SK-N-SH (cell line): Measurements from ENCODE around the gene VCP. TPM values are rescaled to one million over a fixed set of nuclear protein-coding genes. Genes with fewer than 3 reads are reported as not detected.

Source experiments
- CTCF ChIA-PET: fragments of 300-600, 350-600 bp; formaldehyde crosslinking; extraction: SDS; loops from one replicate; lab custom pipeline; 2021; lab: Yijun Ruan, JAX
- POLR2A ChIA-PET: fragments of 350-600 bp; sonication (Branson Sonifier 250); formaldehyde crosslinking; extraction: SDS; loops from one replicate; lab custom pipeline; 2020; ENCODE audit warnings: antibody characterized with exemption, inconsistent platforms; lab: Yijun Ruan, JAX
- DNase-seq: peaks from one replicate; pipeline ENCODE4 v3.0.0; 2012
- H2AFZ ChIP-seq: fragments of 200-600 bp; sonication (generic); 2 replicates; pipeline ENCODE4 v1.8.1; 2016; ENCODE audit warnings: antibody characterized with exemption, mild to moderate bottlenecking, low read depth
- H3F3A ChIP-seq: fragments of 200-600 bp; sonication (generic); replicated peaks from 2 replicates; pipeline ENCODE3; 2016; ENCODE audit warnings: antibody characterized with exemption, mild to moderate bottlenecking; ENCODE audit not compliant: insufficient read depth
- H3K27ac ChIP-seq, 2 experiments: fragments of 200-500 bp in 1 of 2; fragments of 200-600 bp in 1 of 2; sonication (Bioruptor generic) in 1 of 2; sonication (generic), shearing (Covaris generic) in 1 of 2; 2 replicates each; pipeline versions ENCODE4 v1.5.1 to v1.6.1; 2014 to 2016; ENCODE audit warnings: low read depth in 2 of 2, inconsistent platforms in 1 of 2, low read length in 1 of 2, mild to moderate bottlenecking in 1 of 2, mixed read lengths in 1 of 2
- H3K27me3 ChIP-seq: fragments of 200-600 bp; sonication (generic), shearing (Covaris generic); 2 replicates; pipeline ENCODE4 v1.6.1; 2016; ENCODE audit warnings: mixed run types; ENCODE audit not compliant: insufficient read depth
- H3K36me3 ChIP-seq, 2 experiments: fragments of 200-500 bp in 1 of 2; fragments of 200-600 bp in 1 of 2; sonication (Bioruptor generic) in 1 of 2; sonication (generic) in 1 of 2; replicated peaks in 1 of 2; 2 replicates each; pipeline versions ENCODE3 to v1.5.1; 2014 to 2016; ENCODE audit warnings: low read length in 1 of 2, mild to moderate bottlenecking in 1 of 2; ENCODE audit not compliant: insufficient read depth in 2 of 2, control insufficient read depth in 1 of 2
- H3K4me1 ChIP-seq, 2 experiments: fragments of 200-500 bp in 1 of 2; fragments of 200-600 bp in 1 of 2; sonication (Bioruptor generic) in 1 of 2; sonication (generic), shearing (Covaris generic) in 1 of 2; 2 replicates each; pipeline versions ENCODE4 v1.5.1 to v1.6.1; 2014 to 2016; ENCODE audit warnings: low read depth in 1 of 2, low read length in 1 of 2, mixed run types in 1 of 2; ENCODE audit not compliant: insufficient read depth in 2 of 2, control insufficient read depth in 1 of 2
- H3K4me2 ChIP-seq: fragments of 200-600 bp; sonication (generic), shearing (Covaris generic); 2 replicates; pipeline ENCODE4 v1.6.1; 2017; ENCODE audit warnings: mixed run types
- H3K4me3 ChIP-seq, 2 experiments: fragments of 200-500 bp in 1 of 2; fragments of 200-600 bp in 1 of 2; sonication (Bioruptor generic) in 1 of 2; sonication (generic), shearing (Covaris generic) in 1 of 2; 2 replicates each; pipeline versions ENCODE4 v1.5.1 to v1.8.1; 2014 to 2016; ENCODE audit warnings: low read depth in 2 of 2, inconsistent platforms in 1 of 2, low read length in 1 of 2, mild to moderate bottlenecking in 1 of 2, mixed read lengths in 1 of 2, moderate library complexity in 1 of 2
- H3K79me2 ChIP-seq: fragments of 200-600 bp; sonication (generic); 2 replicates; pipeline ENCODE4 v1.8.1; 2017; ENCODE audit warnings: mild to moderate bottlenecking; ENCODE audit not compliant: insufficient read depth
- H3K9ac ChIP-seq: fragments of 200-600 bp; sonication (generic); 2 replicates; pipeline ENCODE4 v1.6.1; 2017; ENCODE audit warnings: mixed run types
- H3K9me2 ChIP-seq: fragments of 200-600 bp; sonication (generic); 2 replicates; pipeline ENCODE4 v1.6.1; 2017; ENCODE audit warnings: mixed run types
- H3K9me3 ChIP-seq: fragments of 200-600 bp; sonication (generic); 2 replicates; pipeline ENCODE4 v1.6.1; 2017; ENCODE audit warnings: mixed run types, mild to moderate bottlenecking, moderate library complexity
- H4K20me1 ChIP-seq: fragments of 200-600 bp; sonication (generic); 2 replicates; pipeline ENCODE4 v1.6.1; 2017; ENCODE audit warnings: mild to moderate bottlenecking, mixed run types; ENCODE audit not compliant: insufficient read depth
- EZH2phosphoT487 ChIP-seq: fragments of 200-600 bp; sonication (generic); IDR thresholded peaks from 2 replicates; pipeline ENCODE4 v1.6.1; 2017; ENCODE audit warnings: low read depth, mixed run types, mild to moderate bottlenecking, antibody characterized with exemption, moderate library complexity, borderline replicate concordance
- FOXM1 ChIP-seq: IDR thresholded peaks from 2 replicates; pipeline ENCODE4 v1.4.0; 2012; ENCODE audit warnings: low read depth, mild to moderate bottlenecking
- NFIC ChIP-seq: IDR thresholded peaks from 2 replicates; pipeline ENCODE4 v1.4.0; 2012; ENCODE audit warnings: borderline replicate concordance
- POLR2AphosphoS5 ChIP-seq: IDR thresholded peaks from 2 replicates; pipeline ENCODE4 v1.6.1; 2012; ENCODE audit warnings: low read depth, low read length
- RCOR1 ChIP-seq: fragments of 150-350 bp; IDR thresholded peaks from 2 replicates; pipeline ENCODE4 v1.6.1; 2017; ENCODE audit warnings: antibody characterized with exemption, low read length
- REST ChIP-seq: IDR thresholded peaks from 2 replicates; pipeline ENCODE4 v1.6.1; 2012; ENCODE audit warnings: mild to moderate bottlenecking, low read depth, low read length, moderate library complexity
- RFX5 ChIP-seq: IDR thresholded peaks from 2 replicates; pipeline ENCODE4 v1.6.1; 2012; ENCODE audit warnings: mild to moderate bottlenecking, improper control_type of control experiment, low read length
- RXRA ChIP-seq: IDR thresholded peaks from 2 replicates; pipeline ENCODE4 v1.4.0; 2012; ENCODE audit warnings: low read depth, mild to moderate bottlenecking, borderline replicate concordance
- SIN3A ChIP-seq: IDR thresholded peaks from 2 replicates; pipeline ENCODE4 v1.6.1; 2012; ENCODE audit warnings: low read depth, mild to moderate bottlenecking, low read length, moderate library complexity, borderline replicate concordance
- TEAD4 ChIP-seq: IDR thresholded peaks from 2 replicates; pipeline ENCODE4 v1.4.0; 2012; ENCODE audit warnings: mild to moderate bottlenecking, borderline replicate concordance; ENCODE audit not compliant: insufficient read depth
- WGBS: methylation state at CpG from one replicate; pipeline ENCODE4 v1.1.6; 2017; ENCODE audit warnings: low lambda C conversion rate; 5-methylcytosine and 5-hydroxymethylcytosine counted together
- polyA plus RNA-seq, 3 experiments: library from polyadenylated mRNA; depleted of rRNA; stranded (reverse); fragments of >200 nt; gene quantifications; 2 replicates each; pipeline ENCODE4 v1.2.3, GENCODE V29; 2012
- TF ChIP-seq, protein P1 (sequence below): IDR thresholded peaks from 2 replicates; pipeline ENCODE4; 2012

VCP gene
- polyA plus RNA-seq, 1 of the 3 experiments (the other 2 are of a cell fraction): 238 TPM

- H3F3A ChIP-seq: peaks cover 21% of the 10 kb centered on the region
- ChIA-PET POLR2A (interaction anchor here (1.3 to 4.0 kb wide), 4 partner anchors 8 to 32 kb away, joined by 11 to 35 read pairs (median 20); partner anchors contain the start of genes ATOSB, FANCG and VCP), CTCF (interaction anchor here (0.6 to 3.8 kb wide), 12 partner anchors 8 to 500 kb away, joined by 3 to 25 read pairs (median 4); partner anchors contain the start of genes ATOSB and PIGO)
- no peaks in the 10 kb centered on the region for H3K9me2 ChIP-seq
- no peak overlapping the region; the same call in 1 of the 2 replicates for H2AFZ ChIP-seq
- peak overlapping the region; percentile 86 to 94 for H3K27ac ChIP-seq
- DNase-seq: no peak
- peaks cover 3% of the 10 kb centered on the region; the same call in 1 of the 2 replicates for H4K20me1 ChIP-seq
- TF ChIP-seq, protein P1, sequence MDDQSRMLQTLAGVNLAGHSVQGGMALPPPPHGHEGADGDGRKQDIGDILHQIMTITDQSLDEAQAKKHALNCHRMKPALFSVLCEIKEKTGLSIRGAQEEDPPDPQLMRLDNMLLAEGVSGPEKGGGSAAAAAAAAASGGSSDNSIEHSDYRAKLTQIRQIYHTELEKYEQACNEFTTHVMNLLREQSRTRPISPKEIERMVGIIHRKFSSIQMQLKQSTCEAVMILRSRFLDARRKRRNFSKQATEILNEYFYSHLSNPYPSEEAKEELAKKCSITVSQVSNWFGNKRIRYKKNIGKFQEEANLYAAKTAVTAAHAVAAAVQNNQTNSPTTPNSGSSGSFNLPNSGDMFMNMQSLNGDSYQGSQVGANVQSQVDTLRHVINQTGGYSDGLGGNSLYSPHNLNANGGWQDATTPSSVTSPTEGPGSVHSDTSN: no peak
- TF ChIP-seq FOXM1 (no peak), RXRA (no peak), TEAD4 (no peak), NFIC (no peak), REST (no peak), SIN3A (no peak), RFX5 (no peak), EZH2phosphoT487 (no peak), RCOR1 (no peak), POLR2AphosphoS5 (no peak)
- H3K9me3 ChIP-seq: no peaks in the 10 kb centered on the region
- peaks cover 15 to 25% of the 10 kb centered on the region in 2 experiments; a peak in 3 of 4 replicates for H3K4me1 ChIP-seq
- peak overlapping the region in 1 of 2 experiments; percentile 84; a peak in 3 of 4 replicates for H3K4me3 ChIP-seq
- H3K27me3 ChIP-seq: no peaks in the 10 kb centered on the region
- H3K79me2 ChIP-seq: peaks cover 29% of the 10 kb centered on the region
- H3K9ac ChIP-seq: peak overlapping the region; percentile 87; the same call in 1 of the 2 replicates
- H3K4me2 ChIP-seq: peak overlapping the region; percentile 93
- peaks cover 39 to 68% of the 10 kb centered on the region in 2 experiments for H3K36me3 ChIP-seq
- 42% methylated on average over 5 of the region's 5 CpGs for WGBS
These were observed 31.3 kb upstream of the VCP start for GRCh38 chr9:35103660-35104191.
